ENCODE measurements around the gene TP73.
A peak's percentile ranks its signal among the peaks of the same experiment; 100 is the strongest.

Gene TP73

GRCh38 chr1:3649342-3650247 is 2.7 kb upstream of the TP73 start, which contains the start of gene WRAP73:
TSS of gene WRAP73 (minus strand) at chr1:3650103. CDS start at chr1:3649999, 104 bp downstream.
- peak; percentile 30 for TF ChIP-seq CTCF (IDR thresholded peaks at IDR 0.05; ENCODE audit: low read depth, low read length, missing control alignments)
- H3K4me3 ChIP-seq (ENCODE audit: low read depth, low read length): peak within 1 kb of the TSS; percentile 83
- peak; percentile 91 for DNase-seq (ENCODE audit: low read depth)

- no peak for TF ChIP-seq CTCF (IDR thresholded peaks at IDR 0.05; ENCODE audit: low read depth, low read length, missing control alignments)
Measured at GRCh38 chr1:3650248-3651025, 1.9 kb upstream of the TP73 start.

DNA sequence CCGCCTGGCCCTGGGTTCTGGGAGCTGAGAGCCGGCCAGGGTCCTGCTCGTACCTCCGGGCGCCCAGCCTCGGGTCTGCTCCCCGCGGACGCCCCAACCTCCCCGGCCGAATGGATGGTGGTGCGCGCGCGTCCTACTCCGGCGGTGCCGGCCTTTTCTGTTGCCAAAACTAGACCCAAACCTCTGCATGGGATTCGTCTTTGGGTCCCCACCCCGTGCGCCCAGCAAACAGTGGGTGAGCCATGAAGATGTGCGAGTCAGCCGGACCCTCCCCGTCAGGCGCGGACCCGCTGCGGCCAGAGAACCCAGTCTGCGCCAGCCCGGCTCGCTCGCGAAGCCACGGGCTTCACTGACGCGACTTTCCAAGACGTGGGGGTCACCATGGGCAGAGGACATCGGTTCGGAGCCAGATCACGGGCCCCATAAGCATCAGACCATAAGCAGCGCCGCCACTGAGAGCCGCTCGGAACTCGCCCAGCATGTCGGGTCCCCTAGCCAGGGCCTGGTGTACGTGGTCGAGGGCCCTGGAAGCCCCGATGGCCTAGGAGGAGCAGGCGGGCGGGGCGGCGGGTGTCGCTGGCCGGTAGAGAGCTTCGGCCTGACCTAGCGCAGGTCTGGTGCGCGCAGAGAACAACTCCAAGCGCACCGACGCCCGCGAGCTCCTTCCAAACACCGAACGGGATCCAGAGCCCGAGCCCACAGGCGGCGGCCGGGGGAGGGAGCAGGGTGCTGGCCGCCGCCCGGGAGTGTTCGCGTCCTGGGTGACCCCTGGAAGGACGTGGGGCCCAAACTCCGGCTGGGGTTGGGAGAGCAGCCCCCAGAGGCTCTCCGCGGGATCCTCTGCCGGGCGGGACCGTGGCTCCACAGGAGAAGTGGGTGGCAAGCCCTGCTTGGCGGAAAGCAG is 1.0 kb upstream of the TP73 start:
- no peak for TF ChIP-seq CTCF (IDR thresholded peaks at IDR 0.05; ENCODE audit: low read depth, low read length, missing control alignments)
- DNase-seq (ENCODE audit: low read depth): no peak
- peak overlapping the region; percentile 68 for H3K4me3 ChIP-seq (ENCODE audit: low read depth, low read length)

More at GRCh38 chr1:3650248-3651025, 1.9 kb upstream of the TP73 start:
- peak overlapping the region; percentile 68 for H3K4me3 ChIP-seq (ENCODE audit: low read depth, low read length)
- DNase-seq (ENCODE audit: low read depth): no peak

GRCh38 chr1:3652548-3653285 is 401 bp downstream of the TP73 start:
- H3K4me3 ChIP-seq (ENCODE audit: low read depth, low read length): peak overlapping the region; percentile 68
- DNase-seq (ENCODE audit: low read depth): no peak
- no peak for TF ChIP-seq CTCF (IDR thresholded peaks at IDR 0.05; ENCODE audit: low read depth, low read length, missing control alignments)

- peak overlapping the region; percentile 68 for H3K4me3 ChIP-seq (ENCODE audit: low read depth, low read length)
- TF ChIP-seq CTCF (IDR thresholded peaks at IDR 0.05; ENCODE audit: low read depth, low read length, missing control alignments): no peak
- no peak for DNase-seq (ENCODE audit: low read depth)
Measured at GRCh38 chr1:3653286-3653618, 936 bp downstream of the TP73 start.

Data from GM12864 (cell line).